ENCODE data around the gene PSMB8. TPM values are rescaled to one million over a fixed set of nuclear protein-coding genes. Genes with fewer than 3 reads are reported as not detected.

PSMB8 gene
- total RNA-seq, 1 donor from 2014 or later, result 358 TPM

DNA sequence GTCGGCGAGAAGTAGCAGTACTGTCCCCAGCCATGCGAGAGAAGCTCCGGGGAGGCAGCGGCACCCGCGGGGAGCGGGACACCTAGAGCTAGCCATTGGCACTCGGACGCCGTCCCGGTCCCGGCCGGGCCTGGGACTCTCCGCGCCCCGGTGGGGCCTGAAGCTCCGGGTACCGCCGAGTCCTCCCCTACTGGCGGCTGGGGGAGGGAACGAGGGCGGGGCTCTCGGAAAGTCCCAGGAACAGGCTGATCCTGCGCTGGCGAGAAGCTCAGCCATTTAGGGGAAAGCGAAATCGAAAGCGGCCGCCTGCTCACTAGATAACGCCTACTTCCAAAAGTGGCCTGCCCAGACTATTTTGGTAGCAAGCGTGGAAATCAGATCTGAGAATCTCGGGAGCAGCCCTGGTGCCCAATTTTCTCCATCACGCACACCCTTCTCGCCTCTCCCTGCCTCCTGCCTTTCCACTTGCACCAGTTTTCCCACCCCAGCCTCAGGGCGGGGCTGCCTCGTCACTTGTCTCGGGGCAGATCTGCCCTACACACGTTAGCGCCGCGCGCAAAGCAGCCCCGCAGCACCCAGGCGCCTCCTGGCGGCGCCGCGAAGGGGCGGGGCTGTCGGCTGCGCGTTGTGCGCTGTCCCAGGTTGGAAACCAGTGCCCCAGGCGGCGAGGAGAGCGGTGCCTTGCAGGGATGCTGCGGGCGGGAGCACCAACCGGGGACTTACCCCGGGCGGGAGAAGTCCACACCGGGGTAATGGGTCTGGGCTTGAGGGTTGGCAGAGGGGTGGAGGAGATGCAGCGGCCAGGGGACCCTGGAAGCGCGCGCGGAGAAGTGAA is 9.9 kb upstream of the PSMB8 start, which contains the start of the genes PSMB9 and TAP1:
Gene PSMB9 (plus strand): TSS at position 652 of the 835 bp plus-strand sequence. CDS start 38 bp downstream, at position 690.
Gene TAP1 (minus strand): TSS at position 164 of the 835 bp plus-strand sequence. CDS start 68 bp downstream, at position 96.
- peaks cover 71% of the 10 kb centered on the region for H3K4me1 Mint-ChIP-seq (ENCODE audit: low read depth)
- H3K27me3 Mint-ChIP-seq (ENCODE audit: insufficient read depth), result no peaks in the 10 kb centered on the region
- DNase-seq (ENCODE audit: low spot score), result peak; percentile 92
- H3K36me3 Mint-ChIP-seq (ENCODE audit: low read depth), result peaks cover 79% of the 10 kb centered on the region
- H3K4me3 Mint-ChIP-seq, result peak within 1 kb of the TSS; percentile 98
- intact Hi-C loops (cut with micrococcal nuclease), result loop anchor here (1.0 to 10.0 kb wide), 13 partner anchors 9 to 1281 kb away; partner anchors contain the start of genes AGPAT1, ATF6B, HLA-DQB1 and HSPA1A
- H3K27ac Mint-ChIP-seq, result peak within 1 kb of the TSS; percentile 99
- no peaks in the 10 kb centered on the region for H3K9me3 Mint-ChIP-seq

DNA sequence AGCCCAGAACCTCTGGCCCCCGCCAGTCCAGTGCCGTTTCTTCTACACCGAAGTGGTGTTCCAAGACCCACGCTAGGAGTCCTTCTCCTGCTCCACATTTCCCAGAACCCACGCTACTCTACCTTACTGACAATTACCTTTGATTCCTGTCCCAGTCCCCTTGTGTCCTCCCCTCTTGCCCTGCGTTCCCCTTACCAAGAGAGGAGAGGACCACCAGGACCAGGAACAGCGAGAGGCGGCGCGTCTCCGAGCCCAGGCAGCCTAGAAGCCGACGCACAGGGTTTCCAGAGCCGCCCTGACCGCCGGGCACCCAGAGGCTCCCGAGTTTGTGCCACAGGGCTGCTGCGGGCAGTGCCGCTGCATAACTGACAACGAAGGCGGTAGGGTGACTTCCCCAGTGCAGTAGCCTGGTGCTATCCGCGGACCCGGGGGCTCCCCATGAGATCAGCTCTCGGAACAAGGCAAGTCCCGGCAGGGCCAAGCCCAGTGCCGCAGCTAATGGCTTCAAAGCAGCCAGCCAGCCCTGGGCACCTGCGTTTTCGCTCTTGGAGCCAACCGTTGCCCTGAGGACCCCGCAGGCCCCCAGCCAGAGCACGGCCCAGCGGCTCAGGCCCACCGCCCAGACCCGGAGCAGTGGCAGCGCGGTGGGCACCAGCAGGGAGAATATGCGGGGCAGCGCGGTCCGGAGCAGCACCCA is 9.1 kb upstream of the PSMB8 start:
- H3K9me3 Mint-ChIP-seq, result no peaks in the 10 kb centered on the region
- H3K27ac Mint-ChIP-seq, result peak overlapping the region; percentile 94
- no peaks in the 10 kb centered on the region for H3K27me3 Mint-ChIP-seq (ENCODE audit: insufficient read depth)
- peak; percentile 47 for DNase-seq (ENCODE audit: low spot score)
- peaks cover 71% of the 10 kb centered on the region for H3K4me1 Mint-ChIP-seq (ENCODE audit: low read depth)
- H3K4me3 Mint-ChIP-seq, result peak overlapping the region; percentile 98
- H3K36me3 Mint-ChIP-seq (ENCODE audit: low read depth), result peaks cover 79% of the 10 kb centered on the region
- intact Hi-C loops (cut with micrococcal nuclease), result loop anchor here (1.0 to 10.0 kb wide), 10 partner anchors 9 to 1281 kb away; partner anchors contain the start of genes AGPAT1, ATF6B, HLA-DQB1 and HSPA1A

DNA sequence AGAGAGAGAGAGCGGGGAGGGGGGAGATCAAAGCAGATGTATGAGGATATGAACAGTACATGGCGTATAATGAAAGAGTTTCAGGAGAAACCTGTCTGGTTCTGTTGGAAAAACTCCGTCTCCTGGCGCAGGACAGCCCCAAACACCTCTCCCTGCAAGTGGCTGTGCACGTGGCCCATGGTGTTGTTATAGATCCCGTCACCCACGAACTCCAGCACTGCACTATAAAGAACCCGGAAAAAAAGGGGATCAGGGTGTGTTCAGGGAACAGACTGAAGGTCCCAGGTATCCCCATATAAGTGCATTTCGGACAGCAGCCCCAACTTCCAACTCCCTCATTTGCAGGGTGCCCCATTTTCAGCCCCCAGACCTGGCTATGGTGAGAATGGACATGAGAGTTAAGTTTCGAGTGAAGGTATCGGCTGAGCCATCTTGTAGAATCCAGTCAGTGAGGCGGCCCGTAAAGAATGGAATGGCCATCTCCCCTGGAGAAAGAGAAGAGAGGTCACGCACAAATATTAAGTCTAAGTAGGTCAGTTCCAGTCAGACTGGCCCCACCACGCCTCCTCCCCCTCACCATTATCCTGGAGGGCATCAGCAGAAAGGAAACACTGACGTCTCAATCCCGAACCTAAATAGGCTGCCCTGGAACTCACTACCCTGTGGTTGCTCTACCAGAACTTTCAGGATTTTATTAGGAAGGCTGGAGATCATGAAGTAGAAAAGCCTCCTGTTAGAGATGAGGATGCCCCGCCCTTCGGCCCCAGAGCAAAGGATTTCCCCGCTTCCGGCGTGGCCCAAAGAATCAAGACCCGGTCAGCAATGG is 8.4 kb upstream of the PSMB8 start:
- no peak for DNase-seq (ENCODE audit: low spot score)
- no peaks in the 10 kb centered on the region for H3K27me3 Mint-ChIP-seq (ENCODE audit: insufficient read depth)
- no peaks in the 10 kb centered on the region for H3K9me3 Mint-ChIP-seq
- intact Hi-C loops (cut with micrococcal nuclease), result loop anchor here (2.0 to 10.0 kb wide), 6 partner anchors 185 to 1280 kb away; partner anchors contain the start of genes AGPAT1, HLA-DQB1, HSPA1A and HSPA1L
- H3K27ac Mint-ChIP-seq, result peak overlapping the region; percentile 94
- peak overlapping the region; percentile 98 for H3K4me3 Mint-ChIP-seq
- peaks cover 79% of the 10 kb centered on the region for H3K36me3 Mint-ChIP-seq (ENCODE audit: low read depth)
- peaks cover 71% of the 10 kb centered on the region for H3K4me1 Mint-ChIP-seq (ENCODE audit: low read depth)

DNA sequence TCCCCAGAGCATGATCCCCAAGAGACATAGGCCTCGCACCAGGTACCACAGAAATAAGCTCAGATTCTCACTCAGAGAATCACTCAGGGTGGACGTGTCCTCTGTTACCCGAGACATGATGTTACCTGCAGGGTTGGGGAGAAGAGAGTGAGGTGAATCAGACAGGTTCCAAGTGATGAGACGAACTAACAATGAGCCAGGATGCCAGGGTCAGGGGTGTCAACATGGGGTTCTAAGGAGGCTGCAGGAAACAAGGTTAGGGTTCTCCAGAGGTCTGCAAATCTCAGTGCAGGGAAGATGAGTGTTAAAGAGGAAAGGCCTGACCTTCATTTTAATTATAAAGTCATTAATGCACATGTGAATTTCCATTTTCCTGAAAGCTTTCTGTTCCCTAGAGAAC is 7.2 kb upstream of the PSMB8 start:
- peak overlapping the region; percentile 45 for H3K27ac Mint-ChIP-seq
- H3K4me1 Mint-ChIP-seq (ENCODE audit: low read depth), result peaks cover 74% of the 10 kb centered on the region
- intact Hi-C loops (cut with micrococcal nuclease), result loop anchor here (5.0 to 10.0 kb wide), 5 partner anchors 184 to 1279 kb away; partner anchors contain the start of genes AGPAT1, HLA-DQB1, HSPA1A and HSPA1L

DNA sequence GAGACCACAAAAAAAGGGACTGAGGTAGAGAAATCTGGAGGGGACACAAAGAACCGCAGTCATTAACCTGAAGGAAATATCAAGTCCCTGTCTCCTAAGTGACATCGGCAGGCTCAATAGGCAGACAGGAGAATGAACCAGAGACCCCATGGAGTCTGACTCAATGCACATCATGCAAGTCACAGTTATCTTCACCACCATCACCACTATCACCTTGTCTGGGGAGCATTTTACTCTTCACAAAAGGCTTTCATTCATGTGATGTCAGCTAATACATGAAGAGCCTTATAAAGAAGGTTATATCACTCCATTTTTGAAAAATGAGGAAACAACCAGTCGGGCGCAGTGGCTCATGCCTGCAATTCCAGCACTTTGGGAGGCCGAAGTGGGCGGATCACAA is 5.3 kb upstream of the PSMB8 start:
- peaks cover 81% of the 10 kb centered on the region for H3K36me3 Mint-ChIP-seq (ENCODE audit: low read depth)
- H3K4me3 Mint-ChIP-seq, result peak overlapping the region; percentile 75
- H3K27me3 Mint-ChIP-seq (ENCODE audit: insufficient read depth), result no peaks in the 10 kb centered on the region
- peak overlapping the region; percentile 65 for H3K27ac Mint-ChIP-seq
- H3K9me3 Mint-ChIP-seq, result no peaks in the 10 kb centered on the region
- no peak for DNase-seq (ENCODE audit: low spot score)
- H3K4me1 Mint-ChIP-seq (ENCODE audit: low read depth), result peaks cover 70% of the 10 kb centered on the region
- intact Hi-C loops (cut with micrococcal nuclease), result loop anchor here (10.0 kb wide), 1 partner anchor 566 kb away; the partner anchor contains the start of genes CUTA and PHF1

More for the DNA sequence above, 7.2 kb upstream of the PSMB8 start:
- Mint-ChIP-seq H3K36me3 (ENCODE audit: low read depth) (peaks cover 80% of the 10 kb centered on the region), H3K9me3 (no peaks in the 10 kb centered on the region), H3K27me3 (ENCODE audit: insufficient read depth) (no peaks in the 10 kb centered on the region), H3K4me3 (peak overlapping the region; percentile 98)
- DNase-seq (ENCODE audit: low spot score), result no peak

DNA sequence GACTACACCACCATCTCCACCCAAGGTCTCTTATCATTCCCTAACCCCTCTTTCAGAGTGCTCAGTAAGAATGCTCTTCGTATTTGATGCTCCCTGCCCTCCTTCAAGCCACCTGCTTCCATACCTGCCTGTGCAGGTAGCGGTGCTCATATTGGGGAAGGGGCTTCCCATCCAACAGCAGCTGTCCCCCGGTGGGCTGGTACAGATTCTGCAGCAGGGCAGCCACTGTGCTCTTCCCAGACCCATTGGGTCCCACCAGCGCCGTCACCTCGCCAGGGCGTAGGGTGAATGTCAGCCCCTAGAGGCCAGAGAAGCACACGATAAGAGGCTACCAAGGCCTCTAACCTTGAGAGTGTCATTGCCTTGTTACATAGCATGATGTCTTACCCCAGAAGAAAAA is 3.9 kb upstream of the PSMB8 start:
- H3K27me3 Mint-ChIP-seq (ENCODE audit: insufficient read depth), result no peaks in the 10 kb centered on the region
- H3K27ac Mint-ChIP-seq, result peak overlapping the region; percentile 73
- H3K4me1 Mint-ChIP-seq (ENCODE audit: low read depth), result peaks cover 75% of the 10 kb centered on the region
- intact Hi-C loops (cut with micrococcal nuclease), result loop anchor here (10.0 kb wide), 1 partner anchor 567 kb away; the partner anchor contains the start of genes CUTA and PHF1
- no peak for DNase-seq (ENCODE audit: low spot score)
- no peaks in the 10 kb centered on the region for H3K9me3 Mint-ChIP-seq
- peak overlapping the region; percentile 75 for H3K4me3 Mint-ChIP-seq
- H3K36me3 Mint-ChIP-seq (ENCODE audit: low read depth), result peaks cover 88% of the 10 kb centered on the region

DNA sequence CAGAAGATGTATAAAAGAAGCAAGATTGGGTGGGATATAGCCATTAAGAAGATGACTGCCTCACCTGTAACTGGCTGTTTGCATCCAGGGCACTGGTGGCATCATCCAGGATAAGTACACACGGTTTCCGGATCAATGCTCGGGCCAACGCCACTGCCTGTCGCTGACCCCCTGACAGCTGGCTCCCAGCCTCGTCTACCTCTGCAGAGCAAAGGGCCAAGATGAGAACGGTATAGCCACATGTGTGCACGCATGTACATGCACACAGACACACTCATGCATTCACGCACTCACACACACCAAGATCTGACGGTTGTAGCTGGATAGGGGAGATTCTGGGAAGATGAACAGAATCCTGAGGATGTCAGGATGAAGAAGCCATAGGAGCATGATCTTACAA is 3.2 kb upstream of the PSMB8 start:
- peaks cover 89% of the 10 kb centered on the region for H3K36me3 Mint-ChIP-seq (ENCODE audit: low read depth)
- H3K27me3 Mint-ChIP-seq (ENCODE audit: insufficient read depth), result no peaks in the 10 kb centered on the region
- no peaks in the 10 kb centered on the region for H3K9me3 Mint-ChIP-seq
- intact Hi-C loops (cut with micrococcal nuclease), result loop anchor here (10.0 kb wide), 1 partner anchor 568 kb away; the partner anchor contains the start of genes CUTA and PHF1
- peak overlapping the region; percentile 33 for H3K27ac Mint-ChIP-seq
- peaks cover 79% of the 10 kb centered on the region for H3K4me1 Mint-ChIP-seq (ENCODE audit: low read depth)
- no peak for DNase-seq (ENCODE audit: low spot score)
- peak overlapping the region; percentile 75 for H3K4me3 Mint-ChIP-seq

DNA sequence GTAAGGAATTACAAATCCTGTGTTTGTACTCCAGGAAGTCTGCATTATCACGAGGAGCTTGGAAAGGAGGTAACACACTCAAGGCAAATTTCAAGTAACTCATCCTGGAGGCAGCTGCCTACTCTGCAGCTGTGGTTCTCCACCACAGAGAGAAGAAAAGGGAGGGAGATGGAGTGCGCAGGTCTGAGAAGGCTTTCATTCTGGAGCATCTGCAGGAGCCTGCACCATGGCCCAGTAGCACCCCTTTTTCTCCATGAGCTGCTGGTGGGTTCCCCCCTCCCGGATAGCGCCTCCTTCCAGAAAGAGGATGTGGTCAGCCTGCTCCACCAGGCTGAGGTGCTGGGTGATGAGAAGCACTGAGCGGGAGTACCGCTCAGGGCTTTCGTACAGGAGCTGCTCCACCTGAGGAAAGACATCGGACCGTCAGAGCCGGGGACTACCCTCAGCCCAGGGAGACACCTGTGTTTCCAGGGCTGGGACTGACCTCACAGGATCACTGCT is 1.6 kb upstream of the PSMB8 start:
- intact Hi-C loops (cut with micrococcal nuclease), result loop anchor here (2.0 to 10.0 kb wide), 2 partner anchors 355 to 569 kb away; partner anchors contain the start of genes CUTA, PHF1, RXRB and SLC39A7
- Mint-ChIP-seq H3K4me3 (peak overlapping the region; percentile 93), H3K9me3 (no peaks in the 10 kb centered on the region), H3K36me3 (ENCODE audit: low read depth) (peaks cover 88% of the 10 kb centered on the region), H3K4me1 (ENCODE audit: low read depth) (peaks cover 79% of the 10 kb centered on the region), H3K27ac (peak overlapping the region; percentile 98), H3K27me3 (ENCODE audit: insufficient read depth) (no peaks in the 10 kb centered on the region)
- DNase-seq (ENCODE audit: low spot score), result peak; percentile 50

DNA sequence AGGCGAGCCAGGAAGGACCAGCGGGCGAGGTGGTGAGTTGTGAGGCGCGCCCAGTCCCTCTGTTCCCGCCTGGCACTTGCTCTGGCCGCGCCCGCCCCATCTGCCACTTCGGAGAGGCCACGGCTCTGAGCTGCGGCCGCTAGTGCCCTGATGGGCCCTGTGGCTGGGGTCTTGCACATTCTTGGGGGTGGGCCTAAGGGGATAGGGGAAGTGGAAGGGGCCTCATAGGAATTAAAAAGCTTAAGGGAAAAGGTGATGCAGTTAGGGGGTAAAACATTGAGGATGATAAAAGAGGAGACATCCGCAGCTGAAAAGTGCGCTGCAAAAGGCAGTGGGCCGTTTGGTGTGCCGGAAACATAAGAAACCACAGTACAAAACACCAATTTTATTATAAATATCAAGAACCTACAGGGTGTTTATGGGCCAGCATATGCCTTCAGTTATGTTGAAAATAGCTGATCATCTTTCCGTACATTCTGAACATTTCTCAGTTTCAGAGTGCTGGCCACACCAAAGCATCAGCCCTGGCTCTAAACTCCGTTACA is 1.1 kb upstream of the PSMB8 start:
- Mint-ChIP-seq H3K9me3 (no peaks in the 10 kb centered on the region), H3K4me1 (ENCODE audit: low read depth) (peaks cover 79% of the 10 kb centered on the region), H3K27me3 (ENCODE audit: insufficient read depth) (no peaks in the 10 kb centered on the region), H3K27ac (peak overlapping the region; percentile 98), H3K36me3 (ENCODE audit: low read depth) (peaks cover 89% of the 10 kb centered on the region), H3K4me3 (peak overlapping the region; percentile 93)
- DNase-seq (ENCODE audit: low spot score), result no peak
- intact Hi-C loops (cut with micrococcal nuclease), result loop anchor here (1.0 to 10.0 kb wide), 7 partner anchors 8 to 1193 kb away; partner anchors contain the start of genes BAG6, CUTA, PHF1 and RXRB

DNA sequence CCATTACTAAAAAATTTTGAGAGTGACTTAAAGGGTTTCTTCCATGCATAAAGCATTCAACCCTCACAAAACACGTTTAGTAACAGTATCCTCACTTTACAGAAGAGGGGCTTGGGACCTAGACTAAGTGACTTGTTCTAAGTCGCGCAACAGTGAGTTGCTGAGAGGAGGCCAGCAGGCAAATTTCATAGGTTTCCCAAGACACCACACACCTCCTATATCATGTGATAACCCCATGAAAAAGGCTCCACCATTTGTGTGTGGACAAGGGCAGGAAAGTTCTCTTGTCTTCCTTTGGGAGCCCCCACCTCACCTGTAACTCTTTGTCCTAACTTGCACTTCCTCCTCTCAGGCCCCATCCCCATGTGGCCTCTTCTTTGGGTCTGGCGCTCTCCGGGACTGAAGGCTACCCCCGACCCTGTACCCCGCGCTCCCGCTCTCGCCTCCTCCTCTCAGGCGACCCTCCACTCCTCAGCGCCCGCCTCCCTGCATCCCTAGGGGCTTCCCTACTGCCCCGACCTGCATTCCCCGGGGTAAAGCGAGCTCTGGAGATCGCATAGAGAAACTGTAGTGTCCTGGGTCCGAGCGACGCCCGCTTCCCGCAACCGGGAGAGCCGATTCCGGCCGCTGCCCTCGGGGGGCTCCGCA is 392 bp downstream of the PSMB8 start:
- intact Hi-C loops (cut with micrococcal nuclease), result loop anchor here (5.0 to 10.0 kb wide), 3 partner anchors 469 to 1191 kb away; partner anchors contain the start of genes BAG6, CUTA, PHF1 and TAPBP
- DNase-seq (ENCODE audit: low spot score), result no peak
- H3K36me3 Mint-ChIP-seq (ENCODE audit: low read depth), result peaks cover 78% of the 10 kb centered on the region
- no peaks in the 10 kb centered on the region for H3K9me3 Mint-ChIP-seq
- peak overlapping the region; percentile 93 for H3K4me3 Mint-ChIP-seq
- peak overlapping the region; percentile 98 for H3K27ac Mint-ChIP-seq
- peaks cover 78% of the 10 kb centered on the region for H3K4me1 Mint-ChIP-seq (ENCODE audit: low read depth)
- no peaks in the 10 kb centered on the region for H3K27me3 Mint-ChIP-seq (ENCODE audit: insufficient read depth)

DNA sequence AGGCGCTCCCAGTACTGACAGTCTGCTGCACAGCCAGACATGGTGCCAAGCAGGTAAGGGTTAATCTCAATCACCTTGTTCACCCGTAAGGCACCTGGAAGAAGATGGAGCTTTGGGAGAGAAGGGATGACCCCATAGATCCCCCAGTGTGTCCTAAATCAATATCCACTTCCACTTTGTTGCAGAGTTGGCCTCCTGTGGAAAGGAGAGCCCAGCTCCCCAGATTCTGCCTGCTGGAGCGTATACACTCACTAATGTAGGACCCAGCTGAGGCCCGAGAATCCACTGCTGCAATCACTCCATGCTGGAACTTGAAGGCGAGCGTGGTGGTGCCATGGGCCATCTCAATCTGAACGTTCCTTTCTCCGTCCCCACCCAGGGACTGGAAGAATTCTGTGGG is 1.2 kb downstream of the PSMB8 start:
- intact Hi-C loops (cut with micrococcal nuclease), result loop anchor here (5.0 to 10.0 kb wide), 3 partner anchors 470 to 1190 kb away; partner anchors contain the start of genes BAG6, CUTA, PHF1 and TAPBP

More for the DNA sequence above, 1.2 kb downstream of the PSMB8 start:
- Mint-ChIP-seq H3K4me3 (peak overlapping the region; percentile 93), H3K27ac (peak overlapping the region; percentile 98), H3K36me3 (ENCODE audit: low read depth) (peaks cover 70% of the 10 kb centered on the region), H3K4me1 (ENCODE audit: low read depth) (peaks cover 71% of the 10 kb centered on the region), H3K27me3 (ENCODE audit: insufficient read depth) (no peaks in the 10 kb centered on the region), H3K9me3 (no peaks in the 10 kb centered on the region)
- no peak for DNase-seq (ENCODE audit: low spot score)
